GM19452 (cell line): ENCODE measurements around the gene NEMP1.
"Not testable (repeated sequence)": the region's sequence is repeated elsewhere in the genome, so short reads cannot be mapped to it uniquely, and the experiment has no call there.

ENCODE experiments used
- ATAC-seq: cut with Tn5 transposase; IDR thresholded peaks from one replicate; pipeline ENCODE4 v1.9.1; 2021; ENCODE audit not compliant: unreplicated experiment

Gene NEMP1

DNA sequence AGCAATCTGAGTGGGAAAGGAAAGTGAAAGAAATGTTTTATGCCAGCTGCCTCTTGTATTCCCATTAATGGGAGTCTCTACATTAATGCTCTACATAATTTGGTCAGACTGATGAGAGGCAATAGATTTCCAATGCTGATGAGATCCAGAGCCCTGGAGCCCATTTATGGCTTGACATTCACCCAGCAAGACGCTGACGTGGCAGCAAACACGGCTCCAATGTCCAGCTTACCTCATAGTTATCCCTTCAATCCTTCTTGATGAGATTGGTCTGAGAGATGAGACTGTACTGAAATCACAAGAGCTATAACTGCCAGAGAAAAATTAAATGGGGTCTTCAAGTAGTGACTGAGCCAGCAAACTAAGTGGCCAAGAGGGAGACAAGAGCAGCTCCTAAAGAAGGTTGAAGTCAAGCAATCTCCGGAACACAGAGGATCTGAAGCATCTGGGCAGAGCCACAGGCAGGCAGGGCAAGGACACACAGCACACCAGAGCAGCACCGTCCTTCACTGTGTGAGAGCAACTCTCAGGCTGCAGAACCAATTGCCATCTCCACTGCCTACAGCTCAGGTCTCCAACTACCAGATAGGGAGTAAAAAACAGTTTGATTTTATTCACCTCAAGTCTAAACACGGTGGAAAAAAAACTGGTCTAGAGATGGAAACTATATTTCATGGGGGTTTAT lies 21.4 kb downstream of the NEMP1 start:
- no peak for ATAC-seq

DNA sequence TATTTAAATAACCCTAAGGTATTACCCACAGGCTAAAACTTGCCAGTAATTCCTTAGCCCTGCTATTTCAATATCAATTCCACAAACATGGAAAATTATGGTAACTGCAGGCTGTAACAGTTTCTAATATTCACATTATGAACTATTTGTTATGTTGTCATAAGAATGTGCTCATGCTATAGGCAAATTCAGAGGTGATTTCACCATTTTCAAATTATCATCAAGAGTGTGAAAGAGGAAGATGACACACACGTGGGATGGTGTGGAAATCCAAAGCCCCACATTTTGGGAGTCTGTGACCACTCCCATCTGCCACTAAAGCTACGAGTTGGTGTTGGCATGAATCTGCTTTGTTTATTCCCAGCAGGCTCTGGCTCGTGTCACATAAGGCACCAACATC lies 22.8 kb downstream of the NEMP1 start:
- ATAC-seq, result no peak

DNA sequence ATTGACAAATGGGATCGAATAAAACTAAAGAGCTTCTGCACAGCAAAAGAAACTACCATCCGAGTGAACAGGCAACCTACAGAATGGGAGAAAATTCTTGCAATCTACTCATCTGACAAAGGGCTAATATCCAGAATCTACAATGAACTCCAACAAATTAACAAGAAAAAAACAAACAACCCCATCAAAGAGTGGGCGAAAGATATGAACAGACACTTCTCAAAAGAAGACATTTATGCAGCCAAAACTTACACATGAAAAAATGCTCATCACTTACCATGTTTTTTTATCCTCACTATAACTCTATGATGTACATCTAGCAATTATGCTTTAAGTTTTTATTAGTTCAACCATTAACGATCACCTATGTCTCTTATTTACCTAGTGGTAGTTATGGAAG lies 24.7 kb downstream of the NEMP1 start:
- not testable (repeated sequence) for ATAC-seq

DNA sequence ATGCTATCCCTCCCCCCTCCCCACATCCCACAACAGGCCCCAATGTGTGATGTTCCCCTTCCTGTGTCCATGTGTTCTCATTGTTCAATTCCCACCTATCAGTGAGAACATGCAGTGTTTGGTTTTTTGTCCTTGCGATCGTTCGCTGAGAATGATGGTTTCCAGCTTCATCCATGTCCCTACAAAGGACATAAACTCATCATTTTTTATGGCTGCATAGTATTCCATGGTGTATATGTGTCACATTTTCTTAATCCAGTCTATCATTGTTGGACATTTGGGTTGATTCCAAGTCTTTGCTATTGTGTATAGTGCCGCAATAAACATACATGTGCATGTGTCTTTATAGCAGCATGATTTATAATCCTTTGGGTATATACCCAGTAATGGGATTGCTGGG lies 25.4 kb downstream of the NEMP1 start:
- not testable (repeated sequence) for ATAC-seq

DNA sequence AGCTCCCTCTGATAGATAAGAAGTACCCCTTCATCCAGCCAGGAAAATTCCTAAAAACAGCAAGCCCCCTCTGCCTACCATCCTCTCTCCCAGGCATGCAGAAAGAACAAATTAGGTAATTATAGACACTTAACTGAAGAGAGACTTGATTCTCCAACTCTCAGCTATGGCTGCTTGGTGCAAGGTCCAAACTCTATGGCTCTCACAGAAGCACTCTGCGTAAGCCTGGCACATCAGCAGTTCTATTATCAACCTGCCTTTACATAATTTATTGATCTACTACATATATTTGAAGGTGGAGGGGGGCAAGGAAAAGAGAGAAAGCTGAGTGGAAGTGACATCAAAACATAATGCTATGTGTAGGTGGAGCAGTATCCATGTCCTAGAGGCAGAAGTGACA lies 27.6 kb downstream of the NEMP1 start:
- ATAC-seq, result no peak

- ATAC-seq, result no peak
Observed at GRCh38 chr12:57049890-57050289, 28.7 kb downstream of the NEMP1 start, which contains the start of gene MYO1A. TSS of gene MYO1A (minus strand) at chr12:57050129. CDS start at chr12:57048323, 1,806 bp downstream.

DNA sequence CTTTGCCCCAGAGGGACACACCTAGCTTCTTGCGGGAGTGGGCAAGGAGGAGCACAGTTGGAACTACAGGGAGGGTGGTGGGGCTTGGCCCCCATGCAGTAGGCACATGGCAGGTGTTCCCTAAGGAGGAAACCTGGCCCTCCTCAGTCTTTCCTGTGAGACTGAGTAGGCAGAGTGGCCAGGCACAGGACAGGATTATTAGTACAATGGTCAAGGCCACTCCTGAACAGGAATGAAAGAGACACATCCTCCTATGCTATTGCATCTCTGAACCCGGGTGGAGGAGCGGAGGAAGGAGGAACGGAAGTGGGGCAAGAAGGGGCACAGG lies 29.5 kb downstream of the NEMP1 start:
- no peak for ATAC-seq

- no peak for ATAC-seq
Observed at GRCh38 chr12:57048423-57049118, 30.0 kb downstream of the NEMP1 start.

GRCh38 chr12:57047981-57048380 lies 30.6 kb downstream of the NEMP1 start:
- no peak for ATAC-seq

DNA sequence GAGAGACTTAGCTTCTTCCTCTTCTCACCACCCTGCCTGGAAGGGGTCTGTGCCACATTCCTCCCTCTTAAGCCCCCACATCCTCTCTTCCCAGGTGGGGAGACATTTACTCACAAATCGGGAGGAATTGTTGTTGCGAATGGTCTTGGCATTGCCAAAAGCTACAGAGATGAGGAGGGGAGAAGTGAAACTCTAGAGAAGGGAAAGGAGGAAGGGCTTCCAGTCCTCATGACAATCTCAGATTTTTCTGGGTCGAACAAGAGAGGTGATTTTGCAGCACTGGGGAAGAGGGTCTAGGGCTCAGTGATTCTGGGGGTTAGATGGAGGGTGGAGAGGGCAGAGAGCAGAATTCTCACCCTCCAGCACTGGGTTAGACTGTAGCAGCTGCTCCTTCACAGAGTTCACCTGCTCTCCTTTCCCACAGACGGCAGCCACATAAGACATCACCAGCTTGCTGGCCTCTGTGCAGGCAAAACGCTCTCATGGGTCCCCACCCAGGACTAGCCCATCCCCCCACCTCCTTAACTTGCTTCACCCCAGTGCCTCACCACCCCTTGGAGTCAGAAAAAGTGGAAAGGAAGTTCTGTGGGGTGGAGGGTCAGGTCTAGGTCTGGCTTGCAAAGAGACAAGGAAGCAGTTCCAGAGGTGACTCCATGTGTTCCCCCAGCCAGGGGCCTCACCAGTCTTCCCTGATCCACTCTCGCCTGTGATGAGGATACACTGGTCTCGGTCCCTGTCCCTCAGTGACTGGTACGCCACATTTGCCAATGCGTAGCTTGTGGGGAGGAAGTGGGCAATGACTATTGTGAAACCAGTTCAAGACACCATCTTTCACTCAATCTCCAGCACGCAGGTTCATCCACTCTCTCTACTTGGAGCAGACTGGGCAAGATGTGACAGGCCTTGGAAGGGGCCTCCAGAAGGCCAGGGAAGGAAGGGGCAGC lies 31.4 kb downstream of the NEMP1 start:
- peak; percentile 58 for ATAC-seq

DNA sequence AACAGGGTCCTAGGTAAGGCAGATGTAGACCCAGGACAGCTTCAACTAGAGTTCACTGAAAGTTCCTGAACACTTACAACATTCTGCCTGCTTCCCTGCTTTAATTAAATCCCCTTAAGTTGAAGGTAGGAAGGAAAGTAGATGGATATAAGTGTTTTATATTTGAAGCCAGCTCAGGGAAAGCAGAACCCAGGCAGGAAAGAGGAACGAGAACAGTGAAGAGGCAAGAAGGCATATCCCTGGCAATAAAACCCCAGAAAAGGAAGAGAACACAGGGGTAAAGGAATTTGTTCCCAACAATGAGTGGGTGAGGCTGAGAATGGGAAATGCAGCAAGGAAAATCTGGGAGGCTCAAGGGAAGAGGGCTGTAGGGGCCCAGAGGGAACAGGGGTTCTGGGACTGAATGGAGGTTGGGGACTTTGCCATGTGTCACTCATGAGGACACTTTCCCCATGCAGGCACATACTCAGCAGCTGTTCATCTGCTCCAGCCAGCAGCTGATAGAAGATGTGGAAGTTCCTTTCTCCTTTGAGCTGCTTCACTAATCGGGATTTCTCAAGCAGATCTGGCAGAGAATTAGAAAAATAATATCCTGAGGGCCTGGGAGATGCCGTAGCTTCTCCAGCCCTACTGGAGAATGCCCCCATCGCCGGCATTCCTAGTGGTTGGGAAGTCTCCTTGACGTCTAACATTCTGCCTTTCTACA lies 32.4 kb downstream of the NEMP1 start:
- no peak for ATAC-seq

- ATAC-seq, result no peak
Observed at GRCh38 chr12:57044889-57045288, 33.7 kb downstream of the NEMP1 start.

DNA sequence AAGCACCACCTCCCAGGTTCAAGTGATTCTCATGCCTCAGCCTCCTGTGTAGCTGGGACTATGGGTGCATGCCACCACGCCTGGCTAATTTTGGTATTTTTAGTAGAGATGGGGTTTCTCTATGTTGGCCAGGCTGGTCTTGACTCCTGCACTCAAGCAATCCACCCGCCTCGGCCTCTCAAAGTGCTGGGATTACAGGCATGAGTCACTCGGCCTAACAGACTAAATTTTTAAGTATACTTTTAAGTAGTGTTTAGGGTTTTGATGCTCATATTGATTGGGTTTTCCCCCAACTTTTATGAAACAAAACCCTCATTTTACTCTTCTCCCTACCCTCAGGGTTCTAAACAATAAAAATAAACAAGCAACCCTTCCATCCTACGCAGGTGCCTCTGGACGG lies 34.1 kb downstream of the NEMP1 start:
- ATAC-seq, result no peak

- no peak for ATAC-seq
Observed at GRCh38 chr12:57042695-57043094, 35.9 kb downstream of the NEMP1 start.

- ATAC-seq, result no peak
Observed at GRCh38 chr12:57040750-57041149, 37.8 kb downstream of the NEMP1 start.

DNA sequence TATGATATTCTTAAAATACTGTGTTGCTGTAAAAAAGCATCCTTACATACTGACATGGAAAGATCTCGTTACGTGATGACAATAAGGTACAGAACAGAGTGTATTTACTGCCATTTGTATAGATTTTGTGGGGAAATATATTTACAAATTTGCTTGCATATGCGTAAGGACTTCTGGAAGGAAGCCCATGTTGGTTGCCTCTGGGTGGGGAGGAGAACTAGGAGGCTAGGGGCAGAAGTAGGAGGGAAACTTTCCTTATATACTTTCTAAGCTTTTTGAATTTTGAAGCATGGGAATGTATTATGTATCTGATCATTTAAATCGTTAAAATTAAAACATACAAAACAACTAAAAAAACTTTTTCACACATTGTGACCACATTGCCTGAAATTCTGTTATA lies 38.4 kb downstream of the NEMP1 start:
- no peak for ATAC-seq

DNA sequence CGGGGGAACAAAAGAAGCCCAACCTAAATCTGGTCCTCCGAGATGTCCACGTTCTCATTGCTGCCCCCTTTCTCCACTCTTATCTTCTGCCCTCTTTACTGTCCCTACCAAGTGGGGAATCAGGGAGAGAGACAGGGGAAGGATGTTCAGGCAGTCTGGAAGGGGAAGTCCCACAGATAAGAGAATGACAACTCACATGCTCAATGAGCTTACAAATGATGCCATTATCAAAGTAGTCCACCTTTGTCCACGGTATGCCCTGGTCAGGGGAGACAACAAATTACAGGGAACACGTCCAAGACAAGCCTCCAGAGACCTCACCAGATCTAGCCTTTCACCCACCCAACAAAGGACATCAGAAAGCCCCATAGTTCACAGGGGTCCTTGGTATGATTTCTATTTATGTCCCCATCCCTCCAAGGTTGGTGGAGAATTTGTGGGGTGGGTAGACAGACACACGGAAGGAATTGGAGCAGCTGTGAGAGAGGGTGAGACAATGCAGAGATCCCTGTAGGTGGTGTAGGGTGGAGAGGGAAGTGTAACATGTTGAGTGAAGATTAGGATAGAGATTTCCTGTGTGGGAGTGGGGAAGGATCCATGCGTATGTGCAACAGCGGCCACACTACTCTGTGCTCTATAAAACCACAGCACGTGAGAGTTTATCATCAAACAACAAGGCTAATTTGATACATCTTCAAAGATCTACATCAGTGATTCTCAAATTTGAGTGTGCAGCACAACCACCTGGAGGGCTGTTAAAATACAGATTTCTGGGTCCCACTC lies 39.4 kb downstream of the NEMP1 start:
- ATAC-seq, result no peak

DNA sequence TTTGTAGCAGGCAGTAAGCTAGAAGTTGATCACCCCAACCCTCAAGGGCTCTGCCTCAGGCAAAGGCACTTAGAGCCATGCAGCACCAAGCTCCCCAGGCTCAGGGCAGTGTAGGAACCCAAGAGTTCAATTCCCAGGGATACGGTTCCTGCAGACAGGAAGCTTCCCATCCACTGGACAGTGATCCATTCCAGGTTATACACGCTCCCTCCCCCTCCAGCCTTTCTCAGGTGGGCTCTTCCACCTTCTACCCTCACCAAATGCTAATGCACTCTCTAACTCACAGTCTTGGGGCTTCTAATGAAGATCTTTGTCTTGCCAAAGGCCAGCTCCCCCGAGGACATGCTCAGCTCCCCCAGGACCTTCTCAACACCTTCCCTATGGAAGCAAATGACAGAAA lies 41.3 kb downstream of the NEMP1 start:
- no peak for ATAC-seq

GRCh38 chr12:57033431-57033830 lies 45.2 kb downstream of the NEMP1 start:
- ATAC-seq, result no peak

- ATAC-seq, result no peak
Observed at GRCh38 chr12:57031789-57032188, 46.8 kb downstream of the NEMP1 start.
